ENCODE data around the gene AMZ1. TPM values are rescaled to one million over a fixed set of nuclear protein-coding genes. Genes with fewer than 3 reads are reported as not detected.
A peak's percentile ranks its signal among the peaks of the same experiment; 100 is the strongest.

AMZ1 gene
- total and polyA plus RNA-seq, 2 experiments from 2014 or later: 3.4 to 5.9 TPM

GRCh38 chr7:2750004-2750407 lies 62.0 kb downstream of the AMZ1 start:
- H3K4me2 ChIP-seq (ENCODE audit: unreplicated experiment): no peak overlapping the region
- no peaks in the 10 kb centered on the region for H3K9me3 ChIP-seq (ENCODE audit: low read depth)
- no peak overlapping the region for H3K4me3 ChIP-seq
- in situ Hi-C loops (cut with MboI): no loop called here
- H3K9me2 ChIP-seq (ENCODE audit: insufficient read depth): no peaks in the 10 kb centered on the region
- no peak overlapping the region for H3K9ac ChIP-seq
- H3K79me2 ChIP-seq (ENCODE audit: insufficient read depth): peaks cover 78% of the 10 kb centered on the region
- H2AFZ ChIP-seq: no peak overlapping the region
- DNase-seq: no peak
- H3K27ac ChIP-seq: no peak overlapping the region
- no peaks in the 10 kb centered on the region for H3K36me3 ChIP-seq (ENCODE audit: low read depth)
- TF ChIP-seq EZH2 (IDR thresholded peaks at IDR 0.05; ENCODE audit: insufficient read depth, poor library complexity, severe bottlenecking): no peak
- no peaks in the 10 kb centered on the region for H3K27me3 ChIP-seq (replicated peaks; ENCODE audit: insufficient read depth)
- 89 to 90% methylated on average over 5 of the region's 5 CpGs for WGBS, 2 experiments (ENCODE audit: low coverage in 1 of 2, low lambda C conversion rate in 2 of 2, missing lambda C conversion rate in 2 of 2)
- peaks cover 9% of the 10 kb centered on the region for H3F3A ChIP-seq (ENCODE audit: insufficient read depth)
- H4K20me1 ChIP-seq (ENCODE audit: insufficient read depth): no peaks in the 10 kb centered on the region
- no peaks in the 10 kb centered on the region for H3K4me1 ChIP-seq (ENCODE audit: insufficient read depth)

GRCh38 chr7:2751086-2751485 lies 63.1 kb downstream of the AMZ1 start:
- in situ Hi-C loops (cut with MboI): no loop called here
- Histone ChIP-seq H3K4me2 (ENCODE audit: unreplicated experiment) (no peak overlapping the region), H3K4me1 (ENCODE audit: insufficient read depth) (no peaks in the 10 kb centered on the region; the same call in 1 of the 2 replicates), H3F3A (ENCODE audit: insufficient read depth) (peaks cover 20% of the 10 kb centered on the region), H3K9ac (no peak overlapping the region), H4K20me1 (ENCODE audit: insufficient read depth) (no peaks in the 10 kb centered on the region), H3K27me3 (replicated peaks; ENCODE audit: insufficient read depth) (no peaks in the 10 kb centered on the region), H3K9me3 (ENCODE audit: low read depth) (no peaks in the 10 kb centered on the region), H3K4me3 (no peak overlapping the region), H3K79me2 (ENCODE audit: insufficient read depth) (peaks cover 78% of the 10 kb centered on the region), H2AFZ (no peak overlapping the region), H3K9me2 (ENCODE audit: insufficient read depth) (no peaks in the 10 kb centered on the region), H3K36me3 (ENCODE audit: low read depth) (no peaks in the 10 kb centered on the region), H3K27ac (no peak overlapping the region)
- 78% methylated on average over 5 of the region's 5 CpGs for whole genome bisulfite sequencing, 2 experiments (ENCODE audit: low coverage in 1 of 2, low lambda C conversion rate in 2 of 2, missing lambda C conversion rate in 2 of 2)
- TF ChIP-seq EZH2phosphoT487 (IDR thresholded peaks at IDR 0.05; ENCODE audit: insufficient read depth, low read depth): no peak
- no peak for TF ChIP-seq EZH2 (IDR thresholded peaks at IDR 0.05; ENCODE audit: insufficient read depth, poor library complexity, severe bottlenecking)
- no peak for DNase-seq

GRCh38 chr7:2753148-2753547 lies 65.1 kb downstream of the AMZ1 start:
- Histone ChIP-seq H3F3A (ENCODE audit: insufficient read depth) (peaks cover 39% of the 10 kb centered on the region), H3K9me2 (ENCODE audit: insufficient read depth) (no peaks in the 10 kb centered on the region), H3K9ac (no peak overlapping the region), H3K4me3 (no peak overlapping the region), H3K27ac (no peak overlapping the region), H2AFZ (no peak overlapping the region), H3K27me3 (replicated peaks; ENCODE audit: insufficient read depth) (no peaks in the 10 kb centered on the region), H3K79me2 (ENCODE audit: insufficient read depth) (peaks cover 66% of the 10 kb centered on the region), H3K36me3 (ENCODE audit: low read depth) (no peaks in the 10 kb centered on the region), H4K20me1 (ENCODE audit: insufficient read depth) (no peaks in the 10 kb centered on the region), H3K9me3 (ENCODE audit: low read depth) (no peaks in the 10 kb centered on the region), H3K4me1 (ENCODE audit: insufficient read depth) (peaks cover 17% of the 10 kb centered on the region), H3K4me2 (ENCODE audit: unreplicated experiment) (no peak overlapping the region)
- TF ChIP-seq EZH2phosphoT487 (IDR thresholded peaks at IDR 0.05; ENCODE audit: insufficient read depth, low read depth) (no peak), EZH2 (IDR thresholded peaks at IDR 0.05; ENCODE audit: insufficient read depth, poor library complexity, severe bottlenecking) (no peak)
- in situ Hi-C loops (cut with MboI): no loop called here
- no peak for DNase-seq
- WGBS, 2 experiments (ENCODE audit: low coverage in 1 of 2, low lambda C conversion rate in 2 of 2, missing lambda C conversion rate in 2 of 2): 92 to 98% methylated on average over 3 of the region's 3 CpGs

GRCh38 chr7:2754086-2754485 lies 66.1 kb downstream of the AMZ1 start:
- Histone ChIP-seq H3K4me2 (ENCODE audit: unreplicated experiment) (no peak overlapping the region), H4K20me1 (ENCODE audit: insufficient read depth) (no peaks in the 10 kb centered on the region), H3K36me3 (ENCODE audit: low read depth) (no peaks in the 10 kb centered on the region), H2AFZ (no peak overlapping the region), H3K4me1 (ENCODE audit: insufficient read depth) (peaks cover 25% of the 10 kb centered on the region), H3F3A (ENCODE audit: insufficient read depth) (peaks cover 46% of the 10 kb centered on the region), H3K9me2 (ENCODE audit: insufficient read depth) (no peaks in the 10 kb centered on the region), H3K27ac (no peak overlapping the region), H3K9me3 (ENCODE audit: low read depth) (no peaks in the 10 kb centered on the region), H3K4me3 (no peak overlapping the region), H3K27me3 (replicated peaks; ENCODE audit: insufficient read depth) (no peaks in the 10 kb centered on the region), H3K79me2 (ENCODE audit: insufficient read depth) (peaks cover 66% of the 10 kb centered on the region), H3K9ac (no peak overlapping the region)
- in situ Hi-C loops (cut with MboI): no loop called here
- peak; percentile 19 for DNase-seq
- 85 to 94% methylated on average over 5 of the region's 5 CpGs for WGBS, 2 experiments (ENCODE audit: low coverage in 1 of 2, low lambda C conversion rate in 2 of 2, missing lambda C conversion rate in 2 of 2)
- TF ChIP-seq EZH2phosphoT487 (IDR thresholded peaks at IDR 0.05; ENCODE audit: insufficient read depth, low read depth) (no peak), EZH2 (IDR thresholded peaks at IDR 0.05; ENCODE audit: insufficient read depth, poor library complexity, severe bottlenecking) (no peak)

- no peaks in the 10 kb centered on the region for H3K27me3 ChIP-seq (replicated peaks; ENCODE audit: insufficient read depth)
- H3K9me3 ChIP-seq (ENCODE audit: low read depth): no peaks in the 10 kb centered on the region
- H3K9ac ChIP-seq: no peak overlapping the region
- peaks cover 50% of the 10 kb centered on the region for H3F3A ChIP-seq (ENCODE audit: insufficient read depth)
- in situ Hi-C loops (cut with MboI): no loop called here
- H3K9me2 ChIP-seq (ENCODE audit: insufficient read depth): no peaks in the 10 kb centered on the region
- 97 to 98% methylated on average over 10 of the region's 10 CpGs for WGBS, 2 experiments (ENCODE audit: low coverage in 1 of 2, low lambda C conversion rate in 2 of 2, missing lambda C conversion rate in 2 of 2)
- H3K79me2 ChIP-seq (ENCODE audit: insufficient read depth): peaks cover 70% of the 10 kb centered on the region
- DNase-seq: no peak
- peaks cover 34% of the 10 kb centered on the region for H3K4me1 ChIP-seq (ENCODE audit: insufficient read depth)
- H4K20me1 ChIP-seq (ENCODE audit: insufficient read depth): no peaks in the 10 kb centered on the region
- H2AFZ ChIP-seq: no peak overlapping the region
- H3K4me2 ChIP-seq (ENCODE audit: unreplicated experiment): no peak overlapping the region
- H3K36me3 ChIP-seq (ENCODE audit: low read depth): no peaks in the 10 kb centered on the region
- TF ChIP-seq EZH2 (IDR thresholded peaks at IDR 0.05; ENCODE audit: insufficient read depth, poor library complexity, severe bottlenecking) (no peak), EZH2phosphoT487 (IDR thresholded peaks at IDR 0.05; ENCODE audit: insufficient read depth, low read depth) (no peak)
- H3K4me3 ChIP-seq: no peak overlapping the region
- no peak overlapping the region for H3K27ac ChIP-seq
Measured at GRCh38 chr7:2754912-2755311, 66.9 kb downstream of the AMZ1 start.
